NCI-H146 treated with DMSO at 0.1 percent for 48 hours (cell line): ENCODE measurements around the gene LINC00237.
A peak's percentile ranks its signal among the peaks of the same experiment; 100 is the strongest.

Experiments used
- DNase-seq: peaks from one replicate; lab custom pipeline; 2025; ENCODE audit not compliant: unreplicated experiment; lab: John Stamatoyannopoulos, UW

The LINC00237 gene

DNA sequence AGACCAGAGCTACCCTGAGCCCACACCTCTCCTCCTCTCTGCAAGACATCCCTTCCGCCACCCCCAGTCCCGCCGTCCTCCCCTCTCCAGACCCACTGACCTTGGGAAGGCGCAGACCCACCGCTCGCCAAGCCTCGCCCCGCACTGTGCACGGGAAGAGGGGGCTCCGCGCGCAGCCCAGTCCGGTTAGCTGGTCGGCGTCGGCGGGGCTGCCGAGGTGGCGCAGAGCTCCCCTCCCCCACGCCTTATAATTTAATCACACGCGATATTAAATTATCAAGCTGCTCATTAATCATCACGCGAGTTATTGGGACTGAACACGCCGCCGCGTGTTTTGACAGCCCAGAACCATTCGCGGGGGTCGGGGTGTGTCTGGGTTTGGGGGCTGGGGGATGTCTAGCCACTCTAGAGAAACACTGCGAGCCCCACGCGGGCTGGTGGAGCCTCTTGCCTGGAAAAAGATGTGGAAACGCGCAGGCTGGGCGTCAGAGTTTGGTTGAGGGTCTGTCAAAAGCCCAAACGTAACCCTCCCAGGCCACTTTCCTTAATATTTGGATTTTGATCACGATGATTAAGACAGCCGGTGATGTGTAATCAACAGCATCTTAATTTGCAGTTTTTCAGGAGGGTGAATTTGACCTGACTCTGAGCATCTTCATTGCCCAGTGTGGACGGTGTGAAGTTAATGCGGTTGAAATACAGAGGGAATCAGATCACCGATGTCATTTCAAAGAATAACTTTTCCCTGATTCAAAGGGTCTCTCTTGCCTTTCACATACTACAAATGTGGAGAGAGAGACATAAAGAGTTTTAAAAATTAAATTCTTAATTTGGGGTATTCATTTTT lies at the start of gene LINC00237:
LINC00237 (minus strand) TSS at position 188 of the 847 bp plus-strand sequence.
- no peak for DNase-seq

DNA sequence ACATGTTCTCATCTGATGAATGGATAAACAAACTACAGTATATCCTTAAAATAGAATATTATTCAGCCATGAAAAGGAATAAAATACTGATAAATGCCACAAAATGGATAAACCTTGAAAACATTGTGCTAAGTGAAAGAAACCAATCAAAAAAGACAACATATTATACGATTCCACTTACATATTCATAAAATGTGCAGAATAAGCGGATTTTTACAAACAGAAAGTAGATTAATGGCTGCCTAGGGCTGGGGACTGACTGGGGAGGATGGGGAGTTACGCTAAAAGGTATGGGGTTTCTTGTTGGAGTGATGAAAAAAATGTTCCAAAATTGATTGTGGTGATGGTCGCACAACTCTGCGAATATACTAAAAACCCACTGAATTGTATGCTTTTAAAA lies 49.1 kb upstream of the LINC00237 start:
- DNase-seq: no peak

DNA sequence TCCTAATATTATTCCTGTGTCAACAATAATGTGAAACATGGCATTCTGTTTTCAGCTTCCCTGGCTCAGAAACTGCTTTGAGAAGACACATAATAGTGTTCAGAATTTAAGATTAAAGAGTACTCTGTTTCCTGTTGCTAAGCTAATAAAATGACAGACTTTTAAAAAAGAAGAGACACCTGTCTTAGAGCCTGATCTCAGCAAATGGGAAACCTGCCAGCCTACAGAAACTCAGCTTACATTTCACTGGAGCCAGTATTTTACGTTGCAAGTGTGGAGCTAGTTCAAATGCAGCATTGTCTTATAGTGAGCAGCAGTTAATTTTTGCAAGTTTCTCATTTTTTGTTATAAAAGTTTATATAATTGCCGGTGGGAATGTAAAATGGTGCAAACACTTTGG lies 48.5 kb upstream of the LINC00237 start:
- DNase-seq: no peak

DNA sequence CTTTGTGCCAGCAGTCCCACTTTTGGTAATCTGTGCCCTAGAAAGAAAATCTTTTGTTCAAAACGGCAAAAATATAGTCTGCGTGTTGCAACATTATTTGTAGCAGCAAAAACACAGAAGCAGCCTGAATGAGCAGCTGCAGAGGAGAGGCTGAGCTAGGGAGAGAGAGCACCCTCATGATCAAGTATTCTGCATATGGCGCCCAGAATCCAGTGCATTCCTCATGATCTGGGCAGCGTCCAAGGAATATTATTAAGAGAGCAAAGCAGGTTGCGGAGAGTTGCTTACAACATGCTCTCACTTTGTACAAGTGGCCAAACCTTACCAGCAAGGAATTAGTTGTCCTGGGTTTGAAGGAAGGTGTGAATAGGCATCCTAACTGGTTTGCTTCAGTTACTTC lies 45.6 kb upstream of the LINC00237 start:
- no peak for DNase-seq

DNA sequence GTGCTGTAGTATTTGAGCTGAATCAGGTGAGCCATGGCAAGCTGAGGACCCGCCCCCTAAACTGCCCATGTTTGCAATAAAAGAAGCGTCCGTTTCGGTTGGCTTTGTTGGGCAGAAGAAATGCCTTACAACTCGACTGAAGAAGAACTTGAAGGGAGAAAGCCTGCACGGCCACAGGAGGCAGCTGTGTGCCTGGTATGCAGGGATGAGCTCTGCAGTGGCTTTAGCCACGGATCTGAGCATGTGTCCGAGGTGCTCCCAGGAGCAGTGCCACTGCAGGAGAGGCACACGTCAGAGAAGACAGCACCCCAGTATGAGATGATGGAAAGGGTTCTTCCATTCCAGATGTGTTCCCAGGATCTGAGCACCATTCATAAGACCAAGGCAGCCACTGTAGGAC lies 43.2 kb upstream of the LINC00237 start:
- DNase-seq: no peak

DNA sequence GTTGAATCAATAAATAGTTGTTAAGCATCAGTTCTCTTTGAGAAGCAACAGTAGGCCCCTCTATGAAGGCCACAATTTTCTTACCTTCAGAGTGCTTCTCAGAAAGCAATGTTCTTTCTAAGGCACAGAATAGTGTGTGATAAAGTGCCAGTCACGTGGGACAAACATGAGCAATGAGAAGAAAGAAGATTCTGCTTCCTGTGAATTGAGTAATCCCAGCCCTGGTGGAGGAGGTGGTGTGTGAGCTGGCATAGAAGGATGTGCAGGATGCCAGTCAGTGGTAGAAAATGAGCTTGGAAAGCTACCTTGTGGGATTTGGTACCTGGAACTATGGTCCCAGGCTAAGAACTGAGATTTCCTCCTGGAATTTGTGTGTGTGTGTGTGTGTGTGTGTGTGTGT lies 41.4 kb upstream of the LINC00237 start:
- no peak for DNase-seq

DNA sequence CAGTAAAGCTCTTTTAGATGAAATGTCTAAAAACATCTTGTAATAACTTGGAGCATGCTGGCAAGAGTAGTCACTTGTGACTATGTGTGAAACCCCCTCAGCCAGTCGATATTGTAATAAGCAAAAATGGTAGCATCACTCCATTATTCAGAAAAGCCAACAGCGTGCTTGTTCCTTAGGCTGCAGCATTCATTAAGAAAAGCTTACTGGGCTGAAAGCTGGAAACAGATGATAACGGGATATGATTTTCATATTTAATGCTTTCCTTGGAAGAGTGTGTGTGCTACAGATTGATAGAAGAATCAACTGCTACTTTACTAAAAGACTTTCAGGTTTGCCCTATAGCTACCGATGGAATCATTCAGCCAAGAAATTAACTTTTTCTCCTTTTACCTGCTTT lies 40.1 kb upstream of the LINC00237 start:
- DNase-seq: no peak

DNA sequence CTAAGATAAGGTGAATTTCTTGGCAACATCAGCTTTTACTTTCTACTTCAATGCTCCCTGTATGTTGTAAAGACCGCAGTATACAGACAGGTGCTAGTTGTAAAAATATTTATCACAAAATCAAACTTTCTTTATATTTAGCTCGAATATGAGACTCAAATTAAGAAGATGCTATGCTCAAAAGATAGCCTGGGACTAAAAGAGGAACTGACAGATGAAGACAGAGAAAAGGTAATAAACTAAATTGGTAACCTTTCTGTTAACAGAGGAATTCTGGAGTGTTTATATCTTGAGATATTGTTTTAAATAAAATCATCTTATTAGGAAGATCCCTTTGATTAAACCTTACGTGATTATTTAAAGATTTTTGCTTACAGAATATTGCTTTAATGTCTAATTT lies 39.3 kb upstream of the LINC00237 start:
- DNase-seq: no peak

DNA sequence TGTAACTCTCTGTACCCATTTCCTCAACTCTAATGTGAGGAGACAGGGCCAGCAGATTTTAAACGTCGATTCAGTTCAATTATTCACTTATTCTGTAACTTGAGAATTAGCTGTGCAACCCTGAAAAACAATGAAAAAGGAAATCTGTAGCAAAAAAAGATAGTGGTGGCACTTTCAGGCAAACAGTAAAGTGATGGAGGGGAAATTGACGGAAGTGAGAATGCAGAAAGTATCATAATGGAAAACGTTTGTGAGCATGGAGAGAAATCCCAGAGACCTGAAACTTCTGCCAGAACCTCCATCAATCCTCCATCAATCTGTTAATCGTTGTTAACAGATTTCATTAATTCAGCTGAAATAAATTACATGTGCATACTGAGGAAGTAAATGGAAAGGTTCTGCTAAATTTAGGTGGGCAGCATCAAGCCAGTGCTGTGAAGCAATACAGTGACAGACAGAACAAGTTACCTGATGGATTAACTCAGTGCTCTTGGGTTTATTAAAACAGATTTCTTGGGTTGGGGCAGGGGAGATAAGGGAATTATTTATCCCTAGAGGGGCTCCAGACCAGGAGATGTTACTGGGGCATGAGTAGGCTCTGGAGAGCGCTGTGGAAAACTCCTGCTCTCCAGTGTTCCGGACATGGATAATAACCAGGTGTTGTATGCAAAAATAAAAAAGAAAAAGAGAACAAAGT lies 37.2 kb upstream of the LINC00237 start:
- no peak for DNase-seq

DNA sequence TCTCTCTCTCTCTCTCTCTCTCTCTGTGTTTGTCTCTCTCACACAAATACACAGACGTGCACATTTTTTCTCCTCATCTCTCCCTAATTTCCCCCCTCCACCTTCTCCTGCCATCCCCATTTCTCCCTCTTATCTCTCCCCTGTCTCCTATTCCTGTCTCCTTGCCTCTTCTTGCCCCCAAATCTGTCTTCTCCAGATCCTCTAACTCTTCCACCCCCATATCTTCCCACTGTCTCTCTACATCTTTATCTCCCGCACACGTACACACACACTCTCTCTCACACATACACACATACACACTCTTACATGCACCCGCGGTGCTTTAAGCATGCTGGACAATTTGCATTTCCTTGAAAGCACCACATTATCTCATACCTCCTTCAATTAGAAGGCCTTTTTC lies 35.7 kb upstream of the LINC00237 start:
- DNase-seq: no peak

DNA sequence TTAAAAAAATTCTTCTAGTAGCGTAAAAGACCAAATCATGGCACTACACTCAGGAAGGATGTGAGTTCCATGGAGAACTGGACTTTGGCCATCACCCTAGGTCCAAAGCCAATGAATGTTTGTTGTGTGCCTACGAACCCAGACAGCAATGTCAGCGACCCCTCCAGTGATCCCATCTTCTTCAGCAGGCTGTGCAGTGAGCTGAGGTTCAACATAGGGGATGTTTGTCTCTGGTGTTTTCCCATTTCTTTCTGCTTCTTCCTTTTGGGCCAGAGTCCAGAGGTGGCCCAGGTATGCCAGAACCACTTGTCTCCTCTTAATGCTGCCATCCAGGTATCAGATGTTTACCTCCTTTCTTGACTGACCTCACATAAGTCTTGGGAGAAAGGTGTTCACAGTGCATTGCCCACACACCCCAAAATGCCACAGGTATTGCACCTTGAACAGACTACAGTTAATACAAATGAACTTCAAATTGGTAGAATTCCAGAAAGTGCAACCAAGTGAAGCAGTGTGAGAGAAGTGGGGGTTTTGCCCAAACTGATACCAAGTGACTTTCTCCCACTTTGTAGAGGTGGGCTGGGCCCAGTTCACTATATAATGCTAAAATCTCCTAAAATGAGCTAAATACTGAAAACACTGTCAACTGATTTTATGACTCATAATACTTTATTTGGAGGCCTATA lies 33.9 kb upstream of the LINC00237 start:
- no peak for DNase-seq

DNA sequence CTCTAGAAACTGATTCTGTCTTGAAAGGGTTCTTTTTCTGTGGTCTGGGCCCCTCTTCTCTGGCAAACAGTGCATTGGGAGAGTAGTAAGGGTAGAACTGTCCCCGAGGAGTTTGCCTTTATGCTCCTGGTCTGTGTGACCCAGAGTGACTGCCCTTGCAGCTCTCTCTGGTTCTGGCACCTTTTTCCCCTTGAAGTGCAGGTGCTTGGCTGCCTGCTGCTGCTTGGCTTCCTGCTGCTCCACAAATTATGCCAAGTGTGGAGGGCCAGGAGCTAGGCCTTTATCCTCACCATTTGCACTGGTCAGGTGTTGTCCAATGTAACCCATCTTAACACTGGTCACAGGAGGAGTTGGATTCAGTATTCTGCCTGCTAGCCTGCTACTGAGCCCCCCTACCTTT lies 30.9 kb upstream of the LINC00237 start:
- DNase-seq: peak; percentile 78

DNA sequence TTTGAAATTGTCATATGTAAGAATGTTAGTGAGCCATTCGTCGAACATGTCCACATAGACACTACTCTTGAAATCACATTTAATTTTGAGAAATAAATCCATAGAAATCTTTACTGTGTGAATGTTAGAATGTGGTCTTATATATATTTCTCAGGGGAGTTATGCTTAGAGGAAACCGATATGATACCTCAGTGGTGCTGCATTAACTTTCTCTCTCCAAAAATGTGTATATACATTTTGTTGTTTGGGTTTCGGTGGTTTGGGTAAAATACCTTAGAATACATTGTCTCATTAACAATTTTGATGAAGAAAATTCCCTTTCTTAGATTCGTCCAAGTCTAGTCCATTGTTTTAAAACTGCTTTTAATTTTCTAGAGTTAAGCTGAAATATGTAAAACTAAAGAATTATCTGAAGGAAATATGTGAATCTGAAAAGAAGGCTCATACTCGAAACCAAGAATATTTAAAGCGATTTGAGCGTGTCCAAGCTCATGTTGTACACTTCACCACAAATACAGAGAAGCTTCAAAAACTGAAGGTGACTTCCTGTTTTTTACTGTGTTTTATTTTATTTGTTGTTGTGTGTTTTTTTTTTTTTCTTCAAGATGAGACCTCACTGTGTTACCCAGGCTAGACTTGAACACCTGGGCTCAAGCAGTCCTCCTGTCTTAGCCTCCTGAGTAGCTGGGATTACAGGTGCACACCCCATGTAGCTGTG lies 30.0 kb upstream of the LINC00237 start:
- DNase-seq: no peak

DNA sequence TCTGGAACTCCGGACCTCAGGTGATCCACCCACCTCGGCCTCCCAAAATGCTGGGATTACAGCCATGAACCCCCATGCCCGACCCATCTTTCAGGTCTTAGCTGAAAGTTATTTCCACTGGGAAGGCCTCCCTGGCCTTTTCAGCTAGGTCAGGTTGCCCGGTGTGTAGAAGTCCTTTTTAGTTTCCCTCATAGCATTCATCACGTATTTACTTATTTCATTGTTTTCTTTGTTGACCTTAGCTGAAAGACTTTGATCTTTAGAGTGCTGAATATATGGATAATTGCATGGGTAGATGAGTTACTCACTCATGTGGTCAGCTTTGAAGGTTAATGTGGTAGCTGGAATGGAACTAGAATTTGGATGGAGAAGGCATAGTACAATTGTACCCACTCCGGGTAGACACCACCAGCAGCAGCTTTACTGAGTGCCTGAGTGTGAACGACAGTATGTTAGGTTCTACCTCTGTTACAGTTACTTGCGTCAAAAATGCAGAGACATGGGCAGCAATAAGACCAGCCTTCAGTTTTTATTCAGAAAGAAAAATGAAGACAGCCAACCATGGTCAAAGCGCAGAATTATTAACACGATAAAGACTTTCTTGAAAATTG lies 28.8 kb upstream of the LINC00237 start:
- peak; percentile 61 for DNase-seq

DNA sequence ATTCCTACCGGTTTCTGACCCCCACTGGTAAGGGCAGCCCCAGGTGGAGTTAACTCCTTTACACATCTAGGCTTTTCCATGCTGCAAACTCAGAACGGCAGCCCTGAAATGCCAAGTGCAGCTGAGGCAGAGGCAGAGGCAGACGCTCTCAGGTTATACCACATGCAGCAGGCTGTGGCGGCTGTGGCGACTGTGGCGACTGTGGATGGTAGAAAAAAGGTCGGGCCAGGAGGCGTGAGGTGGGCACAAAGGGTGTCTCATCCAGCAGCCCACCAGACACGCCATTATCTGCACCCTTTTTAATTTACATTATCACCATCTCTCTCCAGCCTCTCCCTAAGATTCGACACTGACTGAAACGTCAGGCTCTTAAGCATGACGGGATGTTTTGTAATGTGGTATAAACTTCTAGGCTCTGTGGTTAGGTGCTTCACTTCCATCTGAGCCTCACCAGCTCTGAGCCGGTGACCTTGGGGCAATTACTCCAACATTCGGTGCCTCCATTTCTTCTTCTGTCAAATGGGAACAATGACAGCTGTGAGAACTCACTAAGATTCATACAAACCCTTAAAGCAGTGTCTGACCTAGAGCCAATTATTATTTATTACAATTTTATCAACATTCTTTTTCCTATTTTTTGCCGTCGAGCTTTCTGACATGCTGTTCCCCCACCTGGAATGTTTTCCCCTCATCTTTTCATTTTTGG lies 27.9 kb upstream of the LINC00237 start:
- DNase-seq: no peak

DNA sequence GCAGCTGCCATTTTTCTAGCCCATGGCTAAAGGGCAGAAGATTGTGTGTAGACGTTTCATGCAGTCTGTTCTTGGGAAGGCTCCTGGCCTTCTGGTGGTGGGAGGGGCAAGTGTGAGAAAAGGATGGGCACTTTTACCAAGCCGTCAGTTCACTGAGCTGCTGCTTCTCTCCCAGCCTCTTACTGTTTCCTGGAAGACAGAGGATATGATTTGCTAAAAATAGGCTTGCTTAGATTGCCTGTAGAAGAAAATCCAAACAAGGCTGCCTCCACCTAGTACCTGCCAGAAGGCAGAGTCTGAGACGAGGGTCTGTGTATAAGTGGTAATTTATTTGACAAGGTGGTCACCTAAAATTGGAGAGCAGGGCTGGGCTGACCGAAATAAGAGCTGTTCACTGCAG lies 27.2 kb upstream of the LINC00237 start:
- DNase-seq: no peak

DNA sequence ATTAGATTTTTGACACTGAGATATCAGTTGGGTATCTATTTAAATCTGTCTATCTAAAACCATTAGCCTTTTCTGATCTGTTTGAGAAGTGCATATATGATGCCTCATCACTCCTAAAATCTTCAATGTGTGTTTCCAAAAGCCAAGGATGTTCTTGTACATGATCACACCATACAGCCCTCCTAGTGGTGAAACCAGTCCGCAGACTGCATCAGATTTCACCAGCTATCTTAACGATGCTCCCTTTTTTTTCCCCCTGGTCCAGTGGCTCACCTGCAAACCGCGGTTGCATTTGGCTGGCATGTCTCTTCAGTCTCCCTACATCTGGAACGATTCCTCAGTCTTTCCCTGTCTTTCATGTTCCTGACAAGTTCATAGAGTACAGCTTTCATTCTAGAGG lies 23.7 kb upstream of the LINC00237 start:
- DNase-seq: no peak

DNA sequence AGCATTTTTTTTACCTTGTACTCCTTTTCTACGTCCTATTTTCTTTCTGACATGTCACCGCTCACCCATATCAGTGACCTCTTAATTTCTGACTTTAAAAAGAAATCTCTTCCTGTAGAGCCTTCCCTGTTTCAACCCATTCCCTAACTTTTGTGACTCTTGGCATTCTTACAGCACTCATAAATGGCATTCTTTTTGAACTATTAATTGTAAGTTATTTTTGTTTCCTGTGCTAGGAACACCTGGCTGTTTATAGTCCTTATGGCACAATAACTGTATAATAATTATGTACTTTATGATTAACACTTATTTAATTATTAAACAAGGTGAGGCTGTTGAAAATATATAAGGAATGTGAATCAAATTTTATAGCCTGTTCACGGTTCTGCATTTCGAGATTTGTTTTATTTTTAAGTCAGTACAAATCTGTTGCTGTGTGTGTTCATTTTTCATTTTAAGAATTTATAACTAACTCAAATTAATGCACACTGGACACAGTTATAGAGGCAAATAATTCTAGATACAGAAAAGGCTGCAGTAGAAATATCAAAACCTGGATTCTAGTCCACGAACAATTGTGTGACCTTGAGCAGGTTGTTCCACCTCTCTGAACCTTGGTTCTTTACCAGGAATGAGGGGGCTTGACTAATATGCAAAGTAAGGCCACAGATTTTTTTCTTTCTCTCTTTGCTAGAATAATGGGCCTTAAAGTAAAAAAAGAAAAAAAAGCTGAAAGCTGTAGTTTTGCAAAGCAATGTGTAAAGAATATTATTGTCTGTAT lies 21.2 kb upstream of the LINC00237 start:
- no peak for DNase-seq

DNA sequence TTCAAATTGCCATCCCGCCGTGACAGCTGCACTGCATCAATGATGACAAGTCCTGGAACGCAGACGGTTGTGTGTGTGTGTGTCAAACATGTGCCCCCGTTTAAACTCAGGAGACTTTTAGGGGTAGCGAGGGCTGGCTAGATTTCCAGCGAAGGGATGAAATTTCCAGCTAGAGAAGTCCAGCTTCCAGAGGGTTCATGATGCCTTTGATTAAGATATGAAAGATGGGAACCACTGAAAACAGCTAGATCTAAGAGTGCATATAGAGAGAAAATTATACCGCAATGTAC lies 20.4 kb upstream of the LINC00237 start:
- no peak for DNase-seq
